ENCODE data around the gene OR1Q1. TPM values are rescaled to one million over a fixed set of nuclear protein-coding genes. Genes with fewer than 3 reads are reported as not detected.
"Not testable (repeated sequence)": the region's sequence is repeated elsewhere in the genome, so short reads cannot be mapped to it uniquely, and the experiment has no call there.

Gene OR1Q1
- total RNA-seq = not detected

DNA sequence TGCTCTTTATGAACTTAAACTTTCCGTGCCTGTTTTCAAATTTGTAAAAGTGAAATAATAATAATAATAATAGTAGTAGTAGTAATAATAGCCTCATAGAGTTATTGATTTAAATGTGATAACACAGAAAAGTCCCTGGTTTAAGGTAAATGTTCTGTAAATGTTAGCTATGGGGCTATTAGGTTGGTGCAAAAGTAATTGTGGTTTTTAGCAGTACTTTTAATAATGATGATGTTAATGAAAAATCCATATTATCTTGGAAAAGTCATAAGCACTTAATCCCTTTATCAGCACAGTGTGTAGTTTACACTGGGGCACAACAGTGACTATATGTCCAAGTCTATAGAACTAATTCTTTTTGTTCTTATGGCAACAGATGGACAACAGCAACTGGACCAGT, at the start of gene OR1Q1:
Gene OR1Q1 (plus strand): TSS at position 377 of the 400 bp plus-strand sequence. CDS start 0 bp downstream, at position 377.
- no peaks in the 10 kb centered on the region for H3K27me3 ChIP-seq (ENCODE audit: insufficient read depth, low read length)
- no peaks in the 10 kb centered on the region for H3K9me3 ChIP-seq (ENCODE audit: low read depth, low read length)
- no peak within 1 kb of the TSS for H3K4me3 ChIP-seq (ENCODE audit: low read length)
- H3K4me1 ChIP-seq (ENCODE audit: insufficient read depth, low read length) = no peaks in the 10 kb centered on the region

DNA sequence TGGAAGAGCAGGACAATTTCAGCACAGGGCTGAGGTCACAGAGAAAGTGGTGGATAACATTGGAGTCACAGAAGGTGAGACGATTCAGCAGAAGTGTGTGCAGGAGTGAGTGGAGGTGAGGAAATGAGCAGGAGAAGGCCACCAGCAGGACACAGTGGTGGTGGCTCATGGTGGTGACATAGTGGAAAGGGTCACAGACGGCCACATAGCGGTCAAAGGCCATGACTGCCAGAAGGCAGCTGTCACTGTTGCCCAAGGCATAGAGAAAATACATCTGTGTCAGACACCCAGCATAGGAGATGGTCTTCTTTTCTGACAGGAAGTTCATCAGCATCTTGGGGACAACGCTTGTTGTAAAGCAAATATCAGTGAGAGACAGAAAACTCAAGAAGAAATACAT, 46.6 kb upstream of the OR1Q1 start:
- H3K4me3 ChIP-seq (ENCODE audit: low read length) = no peak overlapping the region

DNA sequence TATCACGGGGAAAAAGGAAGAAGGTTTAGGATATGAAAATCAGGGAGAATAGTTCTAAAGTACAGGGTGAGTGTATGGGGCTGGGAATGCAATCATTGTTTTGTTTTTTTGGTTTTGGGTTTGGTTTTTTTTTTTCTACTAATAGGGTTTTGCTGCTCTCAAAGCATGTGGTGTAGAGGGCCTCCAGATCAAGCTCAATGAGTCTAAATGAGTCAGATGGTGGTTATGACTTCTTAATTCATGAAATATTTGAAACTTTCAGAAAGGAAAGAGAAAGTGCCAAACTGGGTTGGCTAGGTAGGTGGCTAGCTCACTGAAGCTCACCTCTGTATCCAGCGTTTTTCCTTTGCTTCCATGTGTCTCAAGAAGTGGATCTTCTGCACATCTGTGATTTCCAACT, 42.1 kb upstream of the OR1Q1 start:
- Histone ChIP-seq H3K4me1 (ENCODE audit: insufficient read depth, low read length) (no peaks in the 10 kb centered on the region), H3K9me3 (ENCODE audit: low read depth, low read length) (no peaks in the 10 kb centered on the region), H3K4me3 (ENCODE audit: low read length) (no peak overlapping the region), H3K27me3 (ENCODE audit: insufficient read depth, low read length) (no peaks in the 10 kb centered on the region)

More for the DNA sequence above, 46.6 kb upstream of the OR1Q1 start:
- Histone ChIP-seq H3K9me3 (ENCODE audit: low read depth, low read length) (no peaks in the 10 kb centered on the region), H3K4me1 (ENCODE audit: insufficient read depth, low read length) (no peaks in the 10 kb centered on the region), H3K27me3 (ENCODE audit: insufficient read depth, low read length) (no peaks in the 10 kb centered on the region)

DNA sequence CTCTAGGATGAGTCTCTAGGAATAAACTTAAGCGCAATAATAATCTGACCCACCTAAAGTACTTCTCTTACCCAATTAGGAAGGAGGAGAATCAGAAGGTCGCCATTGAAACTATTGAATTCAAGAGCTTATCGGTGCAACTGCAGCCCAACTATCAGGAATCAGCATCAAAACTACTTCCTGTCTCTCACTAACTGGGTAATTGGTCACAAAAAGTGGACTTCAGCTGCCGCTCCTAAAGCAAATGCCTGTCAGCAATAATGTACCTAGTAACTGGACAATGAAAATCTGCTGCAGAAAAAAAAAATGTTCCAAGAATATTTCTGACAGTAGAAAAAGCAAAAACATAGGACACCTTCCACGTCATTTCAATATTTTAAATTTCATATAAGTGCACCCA, 34.7 kb upstream of the OR1Q1 start:
- H3K4me1 ChIP-seq (ENCODE audit: insufficient read depth, low read length) = no peaks in the 10 kb centered on the region
- no peak overlapping the region for H3K4me3 ChIP-seq (ENCODE audit: low read length)
- no peaks in the 10 kb centered on the region for H3K27me3 ChIP-seq (ENCODE audit: insufficient read depth, low read length)
- no peaks in the 10 kb centered on the region for H3K9me3 ChIP-seq (ENCODE audit: low read depth, low read length)

DNA sequence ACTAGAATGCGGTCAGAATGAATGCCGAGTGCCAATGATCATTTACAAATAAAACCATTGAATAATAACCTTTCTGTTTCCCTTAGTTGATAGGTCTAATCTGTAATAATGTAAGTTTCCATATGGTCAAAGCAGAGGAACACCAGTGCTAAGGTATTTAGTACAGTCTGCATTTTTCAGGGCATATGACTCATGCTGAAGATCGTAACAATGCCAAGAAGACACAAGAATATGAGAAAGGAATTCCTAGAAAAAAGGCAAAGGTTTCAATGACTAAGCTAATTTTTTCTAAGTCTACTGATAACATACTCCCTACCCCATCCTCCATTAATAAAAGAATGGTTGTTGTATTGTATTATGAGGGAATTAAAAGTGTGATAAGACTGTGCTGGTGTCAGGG, 34.2 kb upstream of the OR1Q1 start:
- no peaks in the 10 kb centered on the region for H3K4me1 ChIP-seq (ENCODE audit: insufficient read depth, low read length)
- no peaks in the 10 kb centered on the region for H3K9me3 ChIP-seq (ENCODE audit: low read depth, low read length)
- no peak overlapping the region for H3K4me3 ChIP-seq (ENCODE audit: low read length)
- no peaks in the 10 kb centered on the region for H3K27me3 ChIP-seq (ENCODE audit: insufficient read depth, low read length)

DNA sequence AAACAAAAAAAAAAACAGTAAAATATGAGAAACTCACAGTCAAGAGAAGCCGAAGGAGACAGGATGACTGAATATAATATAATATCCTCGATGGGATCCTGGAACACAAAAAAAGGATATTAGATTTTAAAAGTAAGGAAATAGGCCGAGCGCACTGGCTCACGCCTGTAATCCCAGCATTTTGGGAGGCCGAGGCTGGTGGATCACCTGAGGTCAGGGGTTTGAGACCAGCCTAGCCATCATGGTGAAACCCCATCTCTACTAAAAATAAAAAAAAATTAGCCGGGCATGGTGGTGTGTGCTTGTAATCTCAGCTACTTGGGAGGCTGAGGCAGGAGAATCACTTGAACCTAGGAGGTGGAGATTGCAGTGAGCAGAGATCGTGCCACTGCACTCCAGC, 31.3 kb upstream of the OR1Q1 start, which contains the start of gene OR1L8:
Gene OR1L8 (minus strand): TSS at position 101 of the 400 bp plus-strand sequence. CDS start 14,907 bp downstream, outside the sequence.
- not testable (repeated sequence) for H3K4me1 ChIP-seq (ENCODE audit: insufficient read depth, low read length); H3K27me3 ChIP-seq (ENCODE audit: insufficient read depth, low read length); H3K4me3 ChIP-seq (ENCODE audit: low read length); H3K9me3 ChIP-seq (ENCODE audit: low read depth, low read length)

DNA sequence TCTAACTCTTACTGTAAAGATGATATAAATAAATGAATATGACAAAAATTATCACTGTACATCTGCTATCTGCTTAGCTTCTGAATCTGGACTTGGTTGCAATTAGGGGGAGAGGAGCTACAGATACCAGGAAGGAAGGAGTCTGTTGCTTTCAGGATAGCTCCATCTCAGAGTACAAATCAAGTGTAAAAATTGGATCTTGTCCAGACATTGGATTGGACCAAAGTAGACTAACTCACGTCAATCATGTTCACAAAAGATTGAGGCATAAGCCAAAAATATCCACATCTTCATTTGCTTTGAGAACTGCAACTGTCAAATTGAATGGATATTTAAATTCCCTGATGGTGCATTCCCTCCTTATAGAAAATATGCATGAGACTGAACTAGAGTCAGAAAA, 8.8 kb upstream of the OR1Q1 start:
- no peak overlapping the region for H3K4me3 ChIP-seq (ENCODE audit: low read length)
- H3K4me1 ChIP-seq (ENCODE audit: insufficient read depth, low read length) = no peaks in the 10 kb centered on the region
- H3K9me3 ChIP-seq (ENCODE audit: low read depth, low read length) = peaks cover 7% of the 10 kb centered on the region
- H3K27me3 ChIP-seq (ENCODE audit: insufficient read depth, low read length) = no peaks in the 10 kb centered on the region

DNA sequence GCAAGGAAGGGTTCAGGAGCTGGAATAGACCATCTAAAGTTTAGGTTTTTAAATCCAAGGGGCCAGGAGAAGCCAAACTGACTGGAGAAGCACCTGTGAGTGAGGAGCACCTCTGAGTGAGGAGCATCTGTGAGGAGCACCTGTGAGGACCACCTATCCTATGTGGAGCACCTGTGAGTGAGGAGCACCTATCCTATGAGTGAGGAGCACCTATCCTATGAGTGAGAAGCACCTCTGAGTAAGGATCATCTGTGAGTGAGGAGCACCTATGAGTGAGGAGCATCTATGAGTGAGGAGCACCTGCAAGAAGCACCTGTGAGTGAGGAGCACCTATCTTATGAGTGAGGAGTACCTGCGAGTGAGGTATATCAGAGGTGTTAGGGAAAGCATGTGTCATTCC, 8.0 kb upstream of the OR1Q1 start:
- Histone ChIP-seq H3K9me3 (ENCODE audit: low read depth, low read length) (peaks cover 3% of the 10 kb centered on the region), H3K4me1 (ENCODE audit: insufficient read depth, low read length) (no peaks in the 10 kb centered on the region), H3K27me3 (ENCODE audit: insufficient read depth, low read length) (no peaks in the 10 kb centered on the region), H3K4me3 (ENCODE audit: low read length) (no peak overlapping the region)

DNA sequence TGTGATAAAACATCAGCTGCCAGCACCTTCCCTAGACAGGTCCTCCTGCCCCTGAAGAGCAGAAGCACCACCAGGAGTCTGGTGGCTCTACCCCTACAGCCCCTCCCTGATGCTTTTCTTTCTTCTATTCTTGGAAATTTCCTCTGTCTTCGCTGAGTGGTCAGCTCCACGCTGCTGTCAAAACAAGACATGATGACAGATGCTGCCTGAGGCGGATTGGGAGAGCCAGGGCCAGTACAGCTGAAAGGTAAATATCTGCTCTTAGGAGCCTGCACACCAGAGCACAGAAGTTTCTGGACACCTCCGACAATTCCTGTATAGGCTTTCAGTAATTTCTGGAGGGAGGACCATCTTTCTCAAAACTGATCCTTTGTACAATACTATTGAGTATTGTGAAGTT, 4.7 kb upstream of the OR1Q1 start:
- no peak overlapping the region for H3K4me3 ChIP-seq (ENCODE audit: low read length)
- no peaks in the 10 kb centered on the region for H3K27me3 ChIP-seq (ENCODE audit: insufficient read depth, low read length)
- H3K4me1 ChIP-seq (ENCODE audit: insufficient read depth, low read length) = no peaks in the 10 kb centered on the region
- H3K9me3 ChIP-seq (ENCODE audit: low read depth, low read length) = no peaks in the 10 kb centered on the region

- Histone ChIP-seq H3K4me1 (ENCODE audit: insufficient read depth, low read length) (no peaks in the 10 kb centered on the region), H3K27me3 (ENCODE audit: insufficient read depth, low read length) (no peaks in the 10 kb centered on the region), H3K9me3 (ENCODE audit: low read depth, low read length) (no peaks in the 10 kb centered on the region)
These were observed 5.5 kb downstream of the OR1Q1 start for GRCh38 chr9:122619996-122620395.

GRCh38 chr9:122642226-122642625, 27.7 kb downstream of the OR1Q1 start:
- Histone ChIP-seq H3K4me1 (ENCODE audit: insufficient read depth, low read length) (no peaks in the 10 kb centered on the region), H3K9me3 (ENCODE audit: low read depth, low read length) (no peaks in the 10 kb centered on the region), H3K27me3 (ENCODE audit: insufficient read depth, low read length) (no peaks in the 10 kb centered on the region), H3K4me3 (ENCODE audit: low read length) (no peak overlapping the region)

More at GRCh38 chr9:122619996-122620395, 5.5 kb downstream of the OR1Q1 start:
- no peak overlapping the region for H3K4me3 ChIP-seq (ENCODE audit: low read length)

- Histone ChIP-seq H3K9me3 (ENCODE audit: low read depth, low read length) (no peaks in the 10 kb centered on the region), H3K27me3 (ENCODE audit: insufficient read depth, low read length) (no peaks in the 10 kb centered on the region), H3K4me1 (ENCODE audit: insufficient read depth, low read length) (no peaks in the 10 kb centered on the region), H3K4me3 (ENCODE audit: low read length) (no peak overlapping the region)
These were observed 41.8 kb downstream of the OR1Q1 start for GRCh38 chr9:122656378-122656777.

GRCh38 chr9:122657527-122657926, 43.0 kb downstream of the OR1Q1 start, which contains the start of gene OR1B1:
Gene OR1B1, minus strand, starts transcription at chr9:122657627.
- Histone ChIP-seq H3K27me3 (ENCODE audit: insufficient read depth, low read length) (no peaks in the 10 kb centered on the region), H3K4me3 (ENCODE audit: low read length) (no peak within 1 kb of the TSS), H3K4me1 (ENCODE audit: insufficient read depth, low read length) (no peaks in the 10 kb centered on the region), H3K9me3 (ENCODE audit: low read depth, low read length) (no peaks in the 10 kb centered on the region)

DNA sequence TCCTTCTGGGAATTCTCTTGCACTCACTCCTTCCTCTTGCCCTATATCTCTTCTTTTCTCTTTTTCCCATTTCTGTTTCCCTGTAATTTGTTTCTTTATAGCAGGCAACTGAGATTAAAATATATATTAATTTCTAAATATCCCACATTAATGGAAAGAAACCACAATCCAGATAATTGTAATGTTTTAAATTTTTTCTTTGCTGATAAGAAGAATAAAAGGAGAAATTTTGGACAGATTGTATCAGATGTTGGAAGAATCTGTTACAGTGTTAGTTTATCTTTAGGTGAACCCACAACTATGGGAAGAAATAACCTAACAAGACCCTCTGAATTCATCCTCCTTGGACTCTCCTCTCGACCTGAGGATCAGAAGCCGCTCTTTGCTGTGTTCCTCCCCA, 46.9 kb downstream of the OR1Q1 start, which contains the start of gene OR1L1:
Gene OR1L1 (plus strand): TSS at position 301 of the 400 bp plus-strand sequence. CDS start 0 bp downstream, at position 301.
- Histone ChIP-seq H3K4me3 (ENCODE audit: low read length) (no peak within 1 kb of the TSS), H3K27me3 (ENCODE audit: insufficient read depth, low read length) (no peaks in the 10 kb centered on the region), H3K4me1 (ENCODE audit: insufficient read depth, low read length) (no peaks in the 10 kb centered on the region), H3K9me3 (ENCODE audit: low read depth, low read length) (no peaks in the 10 kb centered on the region)

All from mononuclear cell (primary cell).